H9 (cell line): ENCODE results near the gene SURF2. TPM values are rescaled to one million over a fixed set of nuclear protein-coding genes. Genes with fewer than 3 reads are reported as not detected.

Source experiments
- DNase-seq: peaks from one replicate; pipeline ENCODE4 v3.0.0-alpha.2; 2017
- H2AFZ ChIP-seq: one replicate; pipeline ENCODE4 v1.6.1; 2013; ENCODE audit warnings: mild to moderate bottlenecking, low read length, control low read depth, moderate library complexity
- H2AK5ac ChIP-seq: 2 replicates; pipeline ENCODE4 v1.6.1; 2013; ENCODE audit warnings: low read length, control low read depth, mixed read lengths; ENCODE audit not compliant: insufficient read length
- H2BK120ac ChIP-seq: one replicate; pipeline ENCODE4 v1.6.1; 2013; ENCODE audit warnings: low read depth, mild to moderate bottlenecking, low read length, control low read depth, inconsistent platforms; ENCODE audit not compliant: poor library complexity, severe bottlenecking
- H2BK12ac ChIP-seq: 2 replicates; pipeline ENCODE4 v1.6.1; 2013; ENCODE audit warnings: low read length, control low read depth, mixed read lengths, low read depth; ENCODE audit not compliant: insufficient read length
- H2BK15ac ChIP-seq: 2 replicates; pipeline ENCODE4 v1.6.1; 2013; ENCODE audit warnings: low read depth, low read length, control low read depth
- H2BK20ac ChIP-seq: one replicate; pipeline ENCODE4 v1.6.1; 2013; ENCODE audit warnings: low read depth, mild to moderate bottlenecking, low read length, control low read depth, inconsistent platforms; ENCODE audit not compliant: poor library complexity, severe bottlenecking
- H2BK5ac ChIP-seq: 2 replicates; pipeline ENCODE4 v1.6.1; 2013; ENCODE audit warnings: low read length, control low read depth, mixed read lengths; ENCODE audit not compliant: insufficient read length
- H3K14ac ChIP-seq: 2 replicates; pipeline ENCODE4 v1.6.1; 2013; ENCODE audit warnings: low read length, control low read depth; ENCODE audit not compliant: insufficient read depth
- H3K18ac ChIP-seq: 2 replicates; pipeline ENCODE4 v1.6.1; 2013; ENCODE audit warnings: low read depth, mild to moderate bottlenecking, mixed read lengths, low read length, control low read depth; ENCODE audit not compliant: insufficient read length
- H3K23ac ChIP-seq: 2 replicates; pipeline ENCODE4 v1.6.1; 2013; ENCODE audit warnings: low read length, control low read depth, mixed read lengths, low read depth; ENCODE audit not compliant: insufficient read length
- H3K23me2 ChIP-seq: 2 replicates; pipeline ENCODE4 v1.6.1; 2013; ENCODE audit warnings: low read depth, mild to moderate bottlenecking, mixed read lengths, low read length, control low read depth; ENCODE audit not compliant: insufficient read length, poor library complexity, severe bottlenecking
- H3K27ac ChIP-seq: 2 replicates; pipeline ENCODE4 v1.5.1; 2013; ENCODE audit warnings: low read length, control low read depth, mixed read lengths, low read depth; ENCODE audit not compliant: insufficient read length
- H3K27me3 ChIP-seq: 2 replicates; pipeline ENCODE4 v1.6.1; 2013; ENCODE audit warnings: low read length, control low read depth, inconsistent platforms; ENCODE audit not compliant: insufficient read depth
- H3K4ac ChIP-seq: 2 replicates; pipeline ENCODE4 v1.6.1; 2013; ENCODE audit warnings: low read depth, mild to moderate bottlenecking, control low read depth, inconsistent platforms, low read length, moderate library complexity
- H3K4me1 ChIP-seq: 2 replicates; pipeline ENCODE4 v1.6.1; 2013; ENCODE audit warnings: low read length, control low read depth, inconsistent platforms; ENCODE audit not compliant: insufficient read depth
- H3K4me2 ChIP-seq: 2 replicates; pipeline ENCODE4 v1.6.1; 2013; ENCODE audit warnings: low read length, control low read depth, mixed read lengths; ENCODE audit not compliant: insufficient read length, insufficient read depth
- H3K56ac ChIP-seq: 2 replicates; pipeline ENCODE4 v1.6.1; 2013; ENCODE audit warnings: low read depth, mild to moderate bottlenecking, mixed read lengths, low read length, control low read depth; ENCODE audit not compliant: insufficient read length
- H3K79me1 ChIP-seq: 2 replicates; pipeline ENCODE4 v1.6.1; 2013; ENCODE audit warnings: low read depth, mild to moderate bottlenecking, moderate library complexity, low read length, control low read depth, inconsistent platforms; ENCODE audit not compliant: insufficient read depth, poor library complexity, severe bottlenecking
- H3K79me2 ChIP-seq: 2 replicates; pipeline ENCODE4 v1.6.1; 2013; ENCODE audit warnings: low read length, control low read depth, inconsistent platforms; ENCODE audit not compliant: insufficient read depth
- H3K9ac ChIP-seq: 2 replicates; pipeline ENCODE4 v1.6.1; 2013; ENCODE audit warnings: low read length, control low read depth, mixed read lengths; ENCODE audit not compliant: insufficient read length; ENCODE audit errors: extremely low read depth
- H3K9me3 ChIP-seq: one replicate; pipeline ENCODE4 v1.6.1; 2013; ENCODE audit warnings: low read depth, low read length, inconsistent platforms; ENCODE audit not compliant: control insufficient read depth
- H3T11ph ChIP-seq: one replicate; pipeline ENCODE4 v1.6.1; 2013; ENCODE audit warnings: mild to moderate bottlenecking, low read length, control low read depth, inconsistent platforms
- H4K20me1 ChIP-seq: one replicate; pipeline ENCODE4 v1.6.1; 2013; ENCODE audit not compliant: control insufficient read depth, insufficient read length, insufficient read depth
- H4K5ac ChIP-seq: 2 replicates; pipeline ENCODE4 v1.6.1; 2013; ENCODE audit warnings: low read depth, mild to moderate bottlenecking, mixed read lengths, low read length, control low read depth; ENCODE audit not compliant: insufficient read length
- H4K8ac ChIP-seq: replicated peaks from 2 replicates; pipeline ENCODE4 v1.6.1; 2013; ENCODE audit warnings: low read length, control low read depth, mixed read lengths, low read depth; ENCODE audit not compliant: insufficient read length
- H4K91ac ChIP-seq: 2 replicates; pipeline ENCODE4 v1.6.1; 2013; ENCODE audit warnings: low read depth, mild to moderate bottlenecking, moderate library complexity, mixed read lengths, low read length, control low read depth; ENCODE audit not compliant: insufficient read length
- H3K27ac Mint-ChIP-seq, 3 experiments: 2 replicates in 2 of 3; 3 replicates in 1 of 3; pipeline ENCODE4 v1.8.0; 2020 to 2021; ENCODE audit warnings: mixed read lengths in 3 of 3, mild to moderate bottlenecking in 1 of 3, moderate library complexity in 1 of 3
- H3K27me3 Mint-ChIP-seq: 2 replicates; pipeline ENCODE4 v1.8.0; 2021; ENCODE audit warnings: low read depth, mild to moderate bottlenecking, moderate library complexity, mixed read lengths
- H3K36me3 Mint-ChIP-seq, 3 experiments: 2 replicates in 2 of 3; 3 replicates in 1 of 3; pipeline ENCODE4 v1.8.0; 2020 to 2021; ENCODE audit warnings: low read depth in 3 of 3, mixed read lengths in 3 of 3; ENCODE audit not compliant: insufficient read depth in 1 of 3
- H3K4me1 Mint-ChIP-seq, 2 experiments: 2 replicates each; pipeline ENCODE4 v1.8.0; 2020; ENCODE audit warnings: mixed read lengths in 2 of 2
- H3K4me3 Mint-ChIP-seq, 2 experiments: 2 replicates in 1 of 2; 3 replicates in 1 of 2; pipeline ENCODE4 v1.8.0; 2020 to 2021; ENCODE audit warnings: mild to moderate bottlenecking in 2 of 2, mixed read lengths in 2 of 2, moderate library complexity in 1 of 2
- H3K9me3 Mint-ChIP-seq, 2 experiments: 2 replicates in 1 of 2; 3 replicates in 1 of 2; pipeline ENCODE4 v1.8.0; 2020; ENCODE audit warnings: mild to moderate bottlenecking in 2 of 2, mixed read lengths in 2 of 2, moderate library complexity in 1 of 2
- CTCF ChIP-seq: fragments of 200-600 bp; sonication (generic); conservative IDR thresholded peaks from 3 replicates; pipeline ENCODE4 v1.8.0; 2021; ENCODE audit warnings: antibody characterized with exemption, mild to moderate bottlenecking
- WGBS: extraction: QIAGEN DNeasy Blood & Tissue Kit; methylation state at CpG from one replicate; pipeline ENCODE4 v1.1.7; 2013; ENCODE audit warnings: missing lambda C conversion rate, low lambda C conversion rate, mixed read lengths; ENCODE audit not compliant: insufficient read length; ENCODE audit errors: extremely low coverage; 5-methylcytosine and 5-hydroxymethylcytosine counted together
- total RNA-seq: library from RNA; stranded (reverse); gene quantifications from 2 replicates; pipeline ENCODE4 v1.2.1, GENCODE V29; 2021

Gene SURF2
- total RNA-seq, 1 experiment from 2014 or later: 44.4 TPM

DNA sequence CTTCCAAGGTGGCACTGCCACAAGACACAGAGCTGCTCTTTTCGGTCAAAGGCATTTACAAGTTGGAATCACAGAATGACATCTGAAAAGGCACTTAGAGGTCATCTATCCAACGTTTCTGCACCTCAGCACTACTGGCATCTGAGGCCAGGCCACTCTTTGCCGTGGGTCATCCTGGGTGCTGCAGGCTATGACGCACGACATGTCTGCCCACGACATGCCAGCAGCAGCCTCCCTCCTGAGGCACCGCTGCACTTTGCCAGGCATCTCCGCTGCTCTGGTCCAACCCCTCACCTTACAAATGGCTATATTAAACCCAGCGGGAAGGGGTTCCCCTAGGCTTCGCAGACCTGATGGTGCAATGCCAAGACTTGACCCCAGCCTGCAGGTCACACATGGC lies 11.4 kb downstream of the SURF2 start:
- H3K23me2 ChIP-seq: no peaks in the 10 kb centered on the region
- no peaks in the 10 kb centered on the region for H3K9me3 ChIP-seq
- H2BK20ac ChIP-seq: no peak overlapping the region
- no peaks in the 10 kb centered on the region for H3K27me3 ChIP-seq
- WGBS: no CpG with 5 or more reads among the region's 10 CpGs
- DNase-seq: no peak
- Mint-ChIP-seq H3K4me3 (no peak overlapping the region), H3K27me3 (no peaks in the 10 kb centered on the region), H3K36me3 (peaks cover 33 to 87% (median 75%) of the 10 kb centered on the region in 3 experiments; a peak in 6 of 7 replicates), H3K27ac (no peak overlapping the region), H3K9me3 (no peaks in the 10 kb centered on the region), H3K4me1 (peaks cover 0 to 6% of the 10 kb centered on the region in 2 experiments; a peak in 2 of 4 replicates)
- no peak overlapping the region for H3K9ac ChIP-seq
- no peak overlapping the region for H3K27ac ChIP-seq
- peaks cover 30% of the 10 kb centered on the region for H3K79me1 ChIP-seq
- no peak overlapping the region for H3K4me2 ChIP-seq
- peaks cover 46% of the 10 kb centered on the region; the same call in 1 of the 2 replicates for H3K79me2 ChIP-seq
- no peak overlapping the region for H3T11ph ChIP-seq
- H2BK15ac ChIP-seq: peak overlapping the region; percentile 16; the same call in 1 of the 2 replicates
- H4K8ac ChIP-seq: no peak overlapping the region
- no peak overlapping the region for H3K4ac ChIP-seq
- no peak overlapping the region for H2BK5ac ChIP-seq
- H2BK12ac ChIP-seq: no peak overlapping the region
- H4K20me1 ChIP-seq: no peaks in the 10 kb centered on the region
- no peak overlapping the region for H4K5ac ChIP-seq
- H3K18ac ChIP-seq: no peak overlapping the region
- no peaks in the 10 kb centered on the region for H3K4me1 ChIP-seq
- H3K14ac ChIP-seq: no peak overlapping the region; the same call in 1 of the 2 replicates
- H4K91ac ChIP-seq: no peak overlapping the region
- no peak overlapping the region for H2AFZ ChIP-seq
- H3K56ac ChIP-seq: no peak overlapping the region
- TF ChIP-seq CTCF: no peak
- H3K23ac ChIP-seq: no peak overlapping the region
- no peak overlapping the region for H2AK5ac ChIP-seq
- no peak overlapping the region for H2BK120ac ChIP-seq
